GM19324 (cell line): ENCODE measurements around the gene SMARCE1.

ENCODE experiments used
- ATAC-seq: cut with Tn5 transposase; IDR thresholded peaks from one replicate; pipeline ENCODE4 v1.9.1; 2021; ENCODE audit warnings: mild to moderate bottlenecking, moderate library complexity; ENCODE audit not compliant: unreplicated experiment, low FRiP score

SMARCE1 gene

GRCh38 chr17:40646791-40647623 lies 611 bp downstream of the SMARCE1 start:
- peak; percentile 47 for ATAC-seq

- ATAC-seq: no peak
These were observed 1.7 kb downstream of the SMARCE1 start for GRCh38 chr17:40645943-40646342.

DNA sequence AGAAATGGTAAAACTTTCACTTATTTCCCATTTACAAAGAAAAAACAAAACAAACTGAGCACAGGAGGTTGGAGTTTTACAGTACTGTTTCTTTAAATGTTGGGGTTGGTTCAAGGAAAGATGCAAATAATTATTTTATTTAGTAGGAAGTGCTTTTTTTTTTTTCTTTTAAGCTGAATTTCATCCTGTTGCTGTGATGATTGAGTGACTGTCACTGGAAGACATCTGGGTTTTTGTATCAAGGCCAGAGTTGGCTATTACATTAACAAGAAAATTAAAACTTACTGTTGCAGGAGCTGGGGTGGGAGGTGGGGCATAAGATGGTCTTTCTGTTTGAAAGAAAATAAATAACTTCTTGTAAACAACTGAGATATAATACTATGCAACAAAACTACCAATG lies 2.3 kb downstream of the SMARCE1 start:
- ATAC-seq: no peak

- ATAC-seq: no peak
These were observed 9.7 kb downstream of the SMARCE1 start for GRCh38 chr17:40637931-40638330.

DNA sequence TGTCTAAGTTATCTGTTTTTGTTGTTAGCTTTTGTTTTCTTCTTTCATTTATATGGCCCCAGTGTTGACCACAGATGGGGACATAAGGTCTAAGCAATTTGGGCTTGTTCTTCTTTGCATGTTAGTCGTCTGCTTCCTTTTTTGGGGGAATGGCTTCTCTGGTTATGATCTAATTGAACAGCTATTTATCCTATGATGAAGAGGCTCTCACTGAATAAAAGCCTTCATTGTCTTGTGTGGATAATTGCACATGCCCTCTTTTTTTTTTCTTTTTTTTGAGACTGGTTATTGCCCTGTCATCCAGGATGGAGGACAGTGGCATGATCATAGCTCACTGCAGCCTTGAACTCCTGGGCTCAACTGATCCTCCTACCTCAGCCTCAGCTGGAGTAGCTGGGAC lies 13.7 kb downstream of the SMARCE1 start:
- no peak for ATAC-seq

DNA sequence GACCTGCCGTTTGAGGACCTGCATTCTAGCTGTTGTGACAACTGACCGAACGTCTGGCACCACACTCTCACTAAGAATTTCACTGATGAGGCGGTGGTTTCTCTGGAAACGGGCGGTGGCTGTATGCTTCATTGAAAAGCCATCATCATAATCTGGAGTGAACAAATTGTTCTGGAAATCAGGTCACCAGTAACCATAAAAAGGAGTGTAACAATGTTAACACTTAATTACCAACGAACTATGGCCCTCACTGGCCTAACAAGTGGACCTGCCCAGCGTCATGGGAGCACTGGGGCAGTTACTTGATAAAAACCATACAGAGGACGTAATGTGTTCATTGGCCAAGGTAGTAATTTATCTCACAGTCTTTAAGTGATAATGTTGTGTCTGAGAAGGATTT lies 15.4 kb downstream of the SMARCE1 start:
- no peak for ATAC-seq

DNA sequence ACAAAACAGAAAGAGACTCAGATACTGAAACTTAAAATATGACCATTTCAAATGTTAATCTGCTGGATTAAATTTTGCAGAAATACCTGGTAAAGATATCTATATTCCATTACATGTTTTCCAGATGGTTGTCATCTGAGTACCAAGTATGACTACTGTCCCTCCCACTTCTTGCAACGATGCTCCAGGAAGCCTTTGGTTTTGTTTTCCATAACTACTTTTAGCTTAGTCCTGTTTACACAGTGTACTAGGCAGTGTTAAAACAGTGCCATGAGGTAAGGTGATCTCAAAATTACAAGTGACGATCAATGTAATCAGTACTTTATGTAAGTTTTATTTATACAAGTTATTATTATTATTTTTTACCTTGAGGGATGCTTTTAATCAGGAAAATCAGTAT lies 17.8 kb downstream of the SMARCE1 start:
- ATAC-seq: no peak

GRCh38 chr17:40625311-40625710 lies 22.3 kb downstream of the SMARCE1 start:
- ATAC-seq: no peak

GRCh38 chr17:40623419-40624210 lies 24.0 kb downstream of the SMARCE1 start:
- no peak for ATAC-seq

DNA sequence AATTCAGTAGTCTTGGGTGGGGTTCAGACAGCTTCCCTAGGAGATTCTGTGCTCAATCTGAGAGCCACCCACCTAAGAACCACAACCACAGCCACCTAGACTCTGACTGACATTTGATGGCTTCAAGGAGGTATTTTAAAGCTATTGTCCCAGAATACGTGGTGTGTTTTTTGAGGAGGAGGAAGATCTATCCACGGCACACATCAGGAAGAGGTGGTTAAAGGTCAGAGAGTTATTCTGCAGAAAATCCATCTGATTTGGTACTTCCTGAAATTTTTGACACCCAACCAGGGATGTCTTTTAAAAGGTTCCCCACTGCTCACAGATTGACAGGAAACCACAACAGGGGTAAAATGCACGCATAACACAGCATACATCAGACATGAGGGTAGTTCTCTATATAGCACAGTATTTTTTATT lies 25.1 kb downstream of the SMARCE1 start:
- ATAC-seq: no peak

DNA sequence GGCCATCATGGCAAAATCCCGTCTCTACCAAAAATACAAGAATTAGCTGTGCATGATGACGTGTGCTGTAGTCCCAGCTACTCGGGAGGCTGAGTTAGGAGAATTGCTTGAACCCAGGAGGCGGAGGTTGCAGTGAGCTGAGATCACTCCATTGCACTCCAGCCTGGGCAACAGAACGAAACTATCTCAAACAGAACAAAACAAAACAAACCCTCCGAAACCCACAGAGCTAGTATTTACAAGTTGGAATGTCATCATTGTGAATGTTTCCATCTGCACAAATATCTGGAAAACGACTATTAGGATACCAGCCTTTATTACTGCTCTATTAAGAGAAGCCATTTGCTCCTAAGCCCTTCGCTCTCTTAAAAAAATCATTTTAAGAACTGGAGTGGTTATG lies 26.0 kb downstream of the SMARCE1 start:
- no peak for ATAC-seq

DNA sequence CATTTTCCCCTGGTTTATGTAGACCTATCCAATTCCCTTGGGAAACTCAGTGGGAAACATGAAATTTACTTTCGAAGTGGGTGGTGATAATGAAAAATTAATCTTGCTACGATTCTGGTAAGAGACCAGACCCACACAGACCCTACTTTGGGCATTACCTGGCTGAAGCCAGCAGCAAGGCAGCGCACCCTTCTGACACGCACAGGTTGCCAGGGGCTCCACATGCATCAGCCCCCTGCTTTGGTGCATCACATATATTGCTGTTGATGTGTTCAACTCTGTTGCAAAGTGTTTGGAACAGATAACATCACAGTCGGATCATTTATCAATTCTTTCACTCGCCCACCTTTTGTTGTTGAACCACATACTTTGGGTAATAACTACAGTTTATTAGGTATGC lies 26.6 kb downstream of the SMARCE1 start:
- ATAC-seq: no peak

- no peak for ATAC-seq
These were observed 28.6 kb downstream of the SMARCE1 start for GRCh38 chr17:40618754-40619625.

DNA sequence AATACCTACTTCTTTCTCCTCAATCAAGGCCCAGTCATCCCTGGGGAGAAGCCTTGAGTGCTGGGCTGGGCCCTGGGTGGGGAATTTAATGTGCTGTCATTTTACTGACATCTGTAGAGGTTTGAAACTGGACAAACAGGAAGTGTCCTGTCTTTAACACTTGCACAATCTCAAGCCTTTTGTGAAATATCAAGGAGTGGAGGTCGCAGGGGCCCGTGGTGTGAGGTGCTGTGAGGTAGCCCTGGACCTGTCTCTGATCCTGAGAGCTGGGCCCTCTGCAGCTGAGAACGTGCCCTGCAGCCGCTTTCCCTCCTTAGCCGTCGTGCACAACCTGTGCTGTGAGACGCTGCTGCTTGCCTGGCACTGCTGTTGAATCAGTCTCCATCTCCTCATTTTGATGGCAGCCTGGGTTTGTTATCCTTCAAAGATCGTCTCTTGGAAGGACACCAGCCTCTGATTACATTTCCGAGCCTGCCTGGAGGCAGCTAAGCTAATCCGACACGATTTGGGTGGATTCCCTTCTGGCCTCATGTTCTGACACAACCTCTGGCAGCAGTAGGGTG lies 29.9 kb downstream of the SMARCE1 start:
- no peak for ATAC-seq

DNA sequence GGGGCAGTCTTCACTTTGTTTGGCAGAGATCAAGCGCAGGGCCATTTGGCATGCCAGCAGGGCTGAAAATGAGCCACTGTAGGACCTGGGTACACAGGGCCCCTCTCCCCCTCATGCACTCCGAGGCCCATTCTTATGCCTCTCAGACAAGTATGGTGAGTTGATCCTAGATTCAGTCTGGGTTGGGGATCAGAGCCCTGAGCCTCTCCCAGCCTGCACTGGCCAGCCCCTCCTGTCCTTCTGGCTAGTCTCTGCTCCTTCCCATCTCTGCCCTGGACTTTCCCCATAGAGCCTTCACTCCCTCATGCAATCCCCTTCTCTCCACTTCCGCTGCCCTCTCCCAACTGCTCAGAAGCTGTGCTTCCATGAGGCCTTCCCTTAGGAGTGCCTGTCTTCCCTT lies 31.0 kb downstream of the SMARCE1 start:
- no peak for ATAC-seq

DNA sequence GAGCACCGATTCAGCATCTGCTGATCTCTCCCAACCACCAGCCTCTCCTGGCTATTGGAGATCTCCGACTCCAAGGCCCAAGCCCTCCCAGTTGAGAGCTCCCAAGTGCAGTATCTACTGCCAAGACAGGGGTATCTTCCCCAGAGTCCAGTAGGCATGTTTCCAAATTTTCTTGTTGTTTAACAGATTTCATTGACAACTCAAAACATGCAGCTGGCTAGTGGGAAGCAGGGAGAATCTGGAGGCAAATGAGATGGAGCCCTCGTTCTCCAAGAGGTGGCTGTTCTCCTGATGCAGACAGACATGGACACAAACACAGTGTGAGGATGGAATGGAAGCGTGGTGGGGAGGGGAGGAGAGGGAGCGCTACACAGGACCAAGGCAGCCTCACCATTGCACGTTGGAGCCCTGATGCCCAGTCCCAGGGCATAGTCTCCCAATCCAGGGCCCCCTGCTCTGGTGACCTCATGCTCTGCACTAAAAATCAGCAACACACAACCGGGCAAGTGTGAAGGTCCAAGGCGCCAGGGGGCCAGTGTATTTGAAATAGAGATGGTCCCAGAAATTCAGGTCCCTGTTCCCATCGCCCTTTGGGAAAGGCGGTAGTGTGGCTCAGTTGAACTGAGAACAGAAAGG lies 31.7 kb downstream of the SMARCE1 start:
- ATAC-seq: no peak

GRCh38 chr17:40615068-40615840 lies 32.4 kb downstream of the SMARCE1 start:
- ATAC-seq: peak; percentile 59

GRCh38 chr17:40614431-40615067 lies 33.1 kb downstream of the SMARCE1 start:
- ATAC-seq: no peak
